GM19035 (cell line): Measurements from ENCODE around the gene PRPSAP1.
A peak's percentile ranks its signal among the peaks of the same experiment; 100 is the strongest.

ENCODE experiments used
- ATAC-seq: cut with Tn5 transposase; IDR thresholded peaks from one replicate; pipeline ENCODE4 v1.9.1; 2021; ENCODE audit not compliant: unreplicated experiment

PRPSAP1 gene

GRCh38 chr17:76383546-76384221 lies 30.0 kb upstream of the PRPSAP1 start:
- ATAC-seq = peak; percentile 26

- ATAC-seq = peak; percentile 35
These were observed 29.3 kb upstream of the PRPSAP1 start for GRCh38 chr17:76382803-76383545.

- ATAC-seq = no peak
These were observed 28.7 kb upstream of the PRPSAP1 start for GRCh38 chr17:76382351-76382802.

- ATAC-seq = no peak
These were observed 28.1 kb upstream of the PRPSAP1 start for GRCh38 chr17:76381633-76382350.

GRCh38 chr17:76379646-76380376 lies 26.1 kb upstream of the PRPSAP1 start:
- ATAC-seq = no peak

GRCh38 chr17:76379275-76379641 lies 25.5 kb upstream of the PRPSAP1 start:
- ATAC-seq = no peak

- ATAC-seq = no peak
These were observed 25.0 kb upstream of the PRPSAP1 start for GRCh38 chr17:76378548-76379274.

GRCh38 chr17:76376318-76377133 lies 22.8 kb upstream of the PRPSAP1 start:
- no peak for ATAC-seq

- ATAC-seq = no peak
These were observed 18.2 kb upstream of the PRPSAP1 start for GRCh38 chr17:76371656-76372628.

GRCh38 chr17:76370261-76370993 lies 16.7 kb upstream of the PRPSAP1 start:
- ATAC-seq = no peak

GRCh38 chr17:76369804-76370203 lies 16.1 kb upstream of the PRPSAP1 start:
- no peak for ATAC-seq

- no peak for ATAC-seq
These were observed 15.7 kb upstream of the PRPSAP1 start for GRCh38 chr17:76369379-76369778.

GRCh38 chr17:76368545-76368944 lies 14.8 kb upstream of the PRPSAP1 start:
- ATAC-seq = no peak

- no peak for ATAC-seq
These were observed 13.9 kb upstream of the PRPSAP1 start for GRCh38 chr17:76367642-76368041.

GRCh38 chr17:76366247-76366646 lies 12.5 kb upstream of the PRPSAP1 start:
- no peak for ATAC-seq

- no peak for ATAC-seq
These were observed 11.7 kb upstream of the PRPSAP1 start for GRCh38 chr17:76365256-76365903.

GRCh38 chr17:76363107-76363842 lies 9.6 kb upstream of the PRPSAP1 start:
- no peak for ATAC-seq
